ENCODE results near the gene KCNQ1. TPM values are rescaled to one million over a fixed set of nuclear protein-coding genes. Genes with fewer than 3 reads are reported as not detected.

The KCNQ1 gene
- total RNA-seq, 1 experiment from 2014 or later, result 2.3 TPM

- Histone ChIP-seq H2BK20ac (ENCODE audit: low read depth, low read length, poor library complexity, severe bottlenecking) (no peak overlapping the region), H3K27ac (ENCODE audit: insufficient read length, low read depth, low read length) (no peak overlapping the region), H4K20me1 (ENCODE audit: control insufficient read depth, insufficient read depth, insufficient read length) (no peaks in the 10 kb centered on the region), H3K18ac (ENCODE audit: insufficient read length, low read depth, low read length) (no peak overlapping the region), H4K5ac (ENCODE audit: insufficient read length, low read depth, low read length) (no peak overlapping the region), H3T11ph (ENCODE audit: low read length) (no peak overlapping the region), H3K56ac (ENCODE audit: insufficient read length, low read depth, low read length) (no peak overlapping the region), H2AFZ (ENCODE audit: low read length) (no peak overlapping the region), H4K8ac (replicated peaks; ENCODE audit: insufficient read length, low read depth, low read length) (no peak overlapping the region), H3K79me1 (ENCODE audit: insufficient read depth, low read depth, low read length, poor library complexity, severe bottlenecking) (no peaks in the 10 kb centered on the region), H2BK15ac (ENCODE audit: low read depth, low read length) (no peak overlapping the region), H3K9me3 (ENCODE audit: control insufficient read depth, low read depth, low read length) (no peaks in the 10 kb centered on the region), H3K14ac (ENCODE audit: insufficient read depth, low read length) (no peak overlapping the region), H2BK12ac (ENCODE audit: insufficient read length, low read depth, low read length) (no peak overlapping the region), H4K91ac (ENCODE audit: insufficient read length, low read depth, low read length) (no peak overlapping the region), H3K4me1 (ENCODE audit: insufficient read depth, low read length) (no peaks in the 10 kb centered on the region), H3K23ac (ENCODE audit: insufficient read length, low read depth, low read length) (no peak overlapping the region), H3K4ac (ENCODE audit: low read depth, low read length) (no peak overlapping the region), H3K23me2 (ENCODE audit: insufficient read length, low read depth, low read length, poor library complexity, severe bottlenecking) (no peaks in the 10 kb centered on the region), H2BK120ac (ENCODE audit: low read depth, low read length, poor library complexity, severe bottlenecking) (no peak overlapping the region), H2BK5ac (ENCODE audit: insufficient read length, low read length) (no peak overlapping the region), H3K4me2 (ENCODE audit: insufficient read depth, insufficient read length, low read length) (no peak overlapping the region), H3K27me3 (ENCODE audit: insufficient read depth, low read length) (peaks cover 2% of the 10 kb centered on the region; the same call in 1 of the 2 replicates), H3K9ac (ENCODE audit: extremely low read depth, insufficient read length, low read length) (no peak overlapping the region), H2AK5ac (ENCODE audit: insufficient read length, low read length) (no peak overlapping the region), H3K79me2 (ENCODE audit: insufficient read depth, low read length) (no peaks in the 10 kb centered on the region)
- WGBS (ENCODE audit: extremely low coverage, insufficient read length, low lambda C conversion rate), result no CpG with 5 or more reads among the region's 17 CpGs
- Mint-ChIP-seq H3K27me3 (ENCODE audit: low read depth) (peaks cover 90% of the 10 kb centered on the region), H3K4me1 (no peaks in the 10 kb centered on the region), H3K36me3 (ENCODE audit: insufficient read depth in 1 of 3, low read depth in 3 of 3) (peaks cover 0 to 9% (median 3%) of the 10 kb centered on the region in 3 experiments; a peak in 4 of 7 replicates), H3K9me3 (peaks cover 24 to 28% of the 10 kb centered on the region in 2 experiments), H3K27ac (no peak overlapping the region; a peak in 1 of 7 replicates), H3K4me3 (no peak overlapping the region)
- no peak for TF ChIP-seq CTCF (conservative IDR thresholded peaks at IDR 0.05)
- DNase-seq, result no peak
Measured at GRCh38 chr11:2475136-2475918, 30.5 kb downstream of the KCNQ1 start.

Measured in H9 (cell line).